ENCODE results near the gene PFDN4.

- TF ChIP-seq CTCF (IDR thresholded peaks at IDR 0.05) (no peak), ZFX (IDR thresholded peaks at IDR 0.05; ENCODE audit: borderline replicate concordance) (no peak)
Observed at GRCh38 chr20:54227751-54228150, 19.9 kb downstream of the PFDN4 start.
